D721Med (cell line): ENCODE measurements around the gene AHSG.
"Not testable (repeated sequence)": the region's sequence is repeated elsewhere in the genome, so short reads cannot be mapped to it uniquely, and the experiment has no call there.

ENCODE experiments used
- DNase-seq: peaks from one replicate; pipeline ENCODE4 v3.0.0; 2011; ENCODE audit warnings: low spot score; ENCODE audit not compliant: insufficient read length
- FAIRE-seq: peaks from 2 replicates; lab custom pipeline; 2011; peaks lifted over from hg19 to GRCh38; lab: Jason Lieb, UNC
- TF ChIP-seq, protein P1 (sequence below): IDR thresholded peaks from 2 replicates; pipeline ENCODE4 v1.5.1; 2012; ENCODE audit warnings: mild to moderate bottlenecking, control low read depth; ENCODE audit not compliant: insufficient read depth; ENCODE audit errors: missing control alignments

AHSG gene, protein sequence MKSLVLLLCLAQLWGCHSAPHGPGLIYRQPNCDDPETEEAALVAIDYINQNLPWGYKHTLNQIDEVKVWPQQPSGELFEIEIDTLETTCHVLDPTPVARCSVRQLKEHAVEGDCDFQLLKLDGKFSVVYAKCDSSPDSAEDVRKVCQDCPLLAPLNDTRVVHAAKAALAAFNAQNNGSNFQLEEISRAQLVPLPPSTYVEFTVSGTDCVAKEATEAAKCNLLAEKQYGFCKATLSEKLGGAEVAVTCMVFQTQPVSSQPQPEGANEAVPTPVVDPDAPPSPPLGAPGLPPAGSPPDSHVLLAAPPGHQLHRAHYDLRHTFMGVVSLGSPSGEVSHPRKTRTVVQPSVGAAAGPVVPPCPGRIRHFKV

DNA sequence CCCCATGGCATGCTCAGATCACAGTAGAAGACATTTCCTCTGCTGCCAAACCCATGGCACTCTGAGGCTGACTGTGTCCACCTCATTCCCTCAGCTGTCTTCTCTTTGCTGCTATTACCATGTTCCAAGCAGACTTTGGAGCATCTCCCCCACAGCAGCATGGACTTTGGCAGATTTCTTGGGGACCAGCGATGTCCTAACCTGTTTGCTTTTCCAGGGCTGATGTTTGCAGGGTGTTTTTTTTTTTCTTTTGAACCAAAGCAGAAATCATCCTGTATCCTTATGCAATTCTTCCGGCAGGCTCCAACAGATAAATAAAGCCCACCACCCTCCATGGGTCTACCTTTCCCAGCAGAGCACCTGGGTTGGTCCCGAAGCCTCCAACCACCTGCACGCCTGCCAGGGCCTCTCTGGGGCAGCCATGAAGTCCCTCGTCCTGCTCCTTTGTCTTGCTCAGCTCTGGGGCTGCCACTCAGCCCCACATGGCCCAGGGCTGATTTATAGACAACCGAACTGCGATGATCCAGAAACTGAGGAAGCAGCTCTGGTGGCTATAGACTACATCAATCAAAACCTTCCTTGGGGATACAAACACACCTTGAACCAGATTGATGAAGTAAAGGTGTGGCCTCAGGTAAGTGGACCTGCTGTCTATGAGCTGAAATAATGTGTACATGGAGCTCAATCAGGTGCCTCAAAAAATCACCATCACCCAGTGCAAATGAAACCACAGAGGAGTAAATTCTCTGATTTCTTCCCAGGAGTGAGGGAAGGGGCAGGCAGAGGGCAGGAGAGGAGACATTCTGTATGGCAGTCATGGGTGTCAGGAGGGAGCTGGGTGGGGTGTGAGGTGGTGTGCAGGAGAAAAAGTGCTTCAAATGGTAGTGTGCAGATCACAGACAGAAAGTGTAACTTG lies at the start of gene AHSG:
AHSG (plus strand) TSS at position 340 of the 916 bp plus-strand sequence; CDS start at position 422, 82 bp downstream.
- DNase-seq (no peak), FAIRE-seq (no peak)
- TF ChIP-seq, protein P1, sequence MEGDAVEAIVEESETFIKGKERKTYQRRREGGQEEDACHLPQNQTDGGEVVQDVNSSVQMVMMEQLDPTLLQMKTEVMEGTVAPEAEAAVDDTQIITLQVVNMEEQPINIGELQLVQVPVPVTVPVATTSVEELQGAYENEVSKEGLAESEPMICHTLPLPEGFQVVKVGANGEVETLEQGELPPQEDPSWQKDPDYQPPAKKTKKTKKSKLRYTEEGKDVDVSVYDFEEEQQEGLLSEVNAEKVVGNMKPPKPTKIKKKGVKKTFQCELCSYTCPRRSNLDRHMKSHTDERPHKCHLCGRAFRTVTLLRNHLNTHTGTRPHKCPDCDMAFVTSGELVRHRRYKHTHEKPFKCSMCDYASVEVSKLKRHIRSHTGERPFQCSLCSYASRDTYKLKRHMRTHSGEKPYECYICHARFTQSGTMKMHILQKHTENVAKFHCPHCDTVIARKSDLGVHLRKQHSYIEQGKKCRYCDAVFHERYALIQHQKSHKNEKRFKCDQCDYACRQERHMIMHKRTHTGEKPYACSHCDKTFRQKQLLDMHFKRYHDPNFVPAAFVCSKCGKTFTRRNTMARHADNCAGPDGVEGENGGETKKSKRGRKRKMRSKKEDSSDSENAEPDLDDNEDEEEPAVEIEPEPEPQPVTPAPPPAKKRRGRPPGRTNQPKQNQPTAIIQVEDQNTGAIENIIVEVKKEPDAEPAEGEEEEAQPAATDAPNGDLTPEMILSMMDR = no peak

DNA sequence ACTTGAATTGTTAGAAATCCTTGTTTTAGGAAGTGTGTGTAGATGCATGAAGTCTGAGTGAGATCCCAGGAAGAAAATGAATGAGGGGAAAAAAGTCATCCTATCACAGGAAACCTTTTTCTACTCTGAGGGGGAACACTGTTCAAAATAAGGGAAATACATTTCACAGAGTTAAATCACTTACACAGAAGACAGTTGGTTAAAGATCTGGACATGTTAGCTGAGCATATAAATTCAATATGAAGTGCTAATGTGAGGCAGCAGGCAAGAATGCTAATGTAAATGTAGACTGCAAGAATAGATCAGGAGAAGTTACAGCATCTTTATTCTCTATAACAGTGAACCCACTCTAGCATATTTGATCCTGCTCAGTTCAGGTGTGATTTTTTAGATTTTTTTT lies 48.3 kb upstream of the AHSG start:
- FAIRE-seq (no peak), DNase-seq (no peak)
- TF ChIP-seq, protein P1 = no peak

DNA sequence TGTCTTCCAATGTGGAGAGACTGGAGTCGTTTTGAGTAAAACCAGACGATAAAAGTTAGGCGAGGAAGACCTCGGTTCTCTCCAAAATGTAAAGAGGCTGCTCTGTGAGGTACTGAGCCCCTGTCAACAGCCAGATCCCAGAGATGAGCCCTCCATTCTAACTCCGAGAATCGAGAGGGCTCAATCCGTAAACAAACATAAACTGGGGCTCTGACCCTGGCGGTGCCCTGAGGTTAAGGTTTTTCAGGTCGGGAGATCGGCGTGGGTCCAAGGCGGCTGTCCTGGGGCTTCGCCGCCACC lies 46.1 kb upstream of the AHSG start:
- DNase-seq = no peak
- no peak for FAIRE-seq

DNA sequence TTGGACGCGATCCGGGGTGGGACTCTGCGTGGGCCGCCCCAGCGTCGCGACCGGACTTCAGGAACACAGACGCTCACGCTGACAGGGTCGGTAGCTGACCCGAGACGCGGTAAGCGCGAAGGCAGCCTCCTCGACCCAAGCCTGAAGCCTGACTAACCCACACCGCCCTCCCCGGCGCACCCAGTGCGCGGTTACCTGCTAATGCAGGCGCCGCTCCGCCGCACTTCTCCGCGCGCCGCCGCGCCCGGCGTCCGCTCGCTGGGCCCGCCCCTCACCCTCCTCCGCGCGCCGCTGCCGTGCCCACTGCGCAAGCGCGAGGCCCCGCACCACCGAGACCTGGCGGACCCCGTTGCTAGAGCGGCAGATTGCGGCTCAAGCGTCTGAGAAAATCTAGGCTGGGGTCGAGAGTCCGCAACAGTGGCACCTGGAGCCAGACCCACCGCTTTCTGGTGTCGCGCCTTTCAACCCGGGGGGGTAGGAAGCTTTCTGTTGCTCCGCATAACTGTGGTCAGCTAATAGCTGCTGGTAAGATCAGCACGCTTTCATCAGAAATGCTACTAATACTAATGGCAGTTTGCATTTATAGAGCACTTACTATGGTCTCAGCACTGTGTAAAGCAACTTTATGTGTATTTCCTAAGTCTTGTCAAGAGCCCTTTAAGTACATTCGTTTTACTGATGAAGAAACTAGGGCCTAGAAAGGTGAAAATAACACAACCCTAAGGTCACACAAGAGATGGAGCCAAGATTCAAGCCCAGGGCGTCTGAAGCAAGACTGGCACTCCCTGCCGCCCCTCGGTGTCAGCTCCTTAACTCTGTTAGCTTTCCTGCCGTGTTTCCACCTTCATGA lies 45.6 kb upstream of the AHSG start, which contains the start of gene TBCCD1:
TBCCD1 (minus strand) TSS at position 268 of the 850 bp plus-strand sequence. CDS start 3,010 bp downstream, outside the sequence.
- DNase-seq (peak; percentile 33), FAIRE-seq (no peak)
- TF ChIP-seq, protein P1 = no peak

More for the DNA sequence above, 46.1 kb upstream of the AHSG start:
- TF ChIP-seq, protein P1 = no peak

DNA sequence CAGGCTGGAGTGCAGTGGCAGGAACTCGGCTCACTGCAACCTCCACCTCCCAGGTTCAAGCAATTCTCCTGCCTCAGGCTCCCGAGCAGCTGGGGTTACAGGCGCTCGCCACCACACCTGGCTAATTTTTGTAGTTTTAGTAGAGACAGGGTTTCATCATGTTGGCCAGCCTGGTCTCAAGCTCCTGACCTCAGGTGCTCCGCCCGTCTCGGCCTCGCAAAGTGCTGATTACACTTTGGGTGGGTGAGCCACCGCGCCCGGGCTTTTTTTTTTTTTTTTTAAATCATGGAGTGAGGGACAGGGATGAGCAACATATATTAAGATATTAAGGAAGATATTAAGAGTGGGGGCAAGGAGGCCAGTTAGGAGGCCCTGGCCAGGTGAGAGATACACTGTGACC lies 43.5 kb upstream of the AHSG start:
- not testable (repeated sequence) for DNase-seq

DNA sequence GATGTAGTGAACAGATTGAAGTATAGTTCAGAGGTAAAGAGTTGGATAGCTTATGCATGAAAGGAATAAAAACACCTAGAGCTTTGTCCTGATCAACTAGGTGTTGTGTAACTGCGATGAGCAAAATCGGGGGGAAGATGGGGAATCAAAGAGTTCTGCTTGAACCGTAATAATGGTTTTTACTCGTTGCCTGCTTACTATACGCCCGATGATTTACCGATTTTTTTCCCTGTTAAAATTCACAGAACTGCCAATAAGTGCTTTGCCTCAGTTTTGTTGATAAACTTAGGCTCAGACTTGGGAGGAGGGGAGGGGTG lies 43.1 kb upstream of the AHSG start:
- FAIRE-seq (no peak), DNase-seq (no peak)
- TF ChIP-seq, protein P1 = no peak

More for the DNA sequence above, 43.5 kb upstream of the AHSG start:
- FAIRE-seq = not testable (repeated sequence)
